GM21717 (cell line): ENCODE results near the gene STAT2.
"Not testable (repeated sequence)": the region's sequence is repeated elsewhere in the genome, so short reads cannot be mapped to it uniquely, and the experiment has no call there.

Experiments
- ATAC-seq: cut with Tn5 transposase; IDR thresholded peaks from one replicate; pipeline ENCODE4 v1.9.1; 2021; ENCODE audit warnings: mild to moderate bottlenecking, moderate library complexity; ENCODE audit not compliant: unreplicated experiment

STAT2 gene

DNA sequence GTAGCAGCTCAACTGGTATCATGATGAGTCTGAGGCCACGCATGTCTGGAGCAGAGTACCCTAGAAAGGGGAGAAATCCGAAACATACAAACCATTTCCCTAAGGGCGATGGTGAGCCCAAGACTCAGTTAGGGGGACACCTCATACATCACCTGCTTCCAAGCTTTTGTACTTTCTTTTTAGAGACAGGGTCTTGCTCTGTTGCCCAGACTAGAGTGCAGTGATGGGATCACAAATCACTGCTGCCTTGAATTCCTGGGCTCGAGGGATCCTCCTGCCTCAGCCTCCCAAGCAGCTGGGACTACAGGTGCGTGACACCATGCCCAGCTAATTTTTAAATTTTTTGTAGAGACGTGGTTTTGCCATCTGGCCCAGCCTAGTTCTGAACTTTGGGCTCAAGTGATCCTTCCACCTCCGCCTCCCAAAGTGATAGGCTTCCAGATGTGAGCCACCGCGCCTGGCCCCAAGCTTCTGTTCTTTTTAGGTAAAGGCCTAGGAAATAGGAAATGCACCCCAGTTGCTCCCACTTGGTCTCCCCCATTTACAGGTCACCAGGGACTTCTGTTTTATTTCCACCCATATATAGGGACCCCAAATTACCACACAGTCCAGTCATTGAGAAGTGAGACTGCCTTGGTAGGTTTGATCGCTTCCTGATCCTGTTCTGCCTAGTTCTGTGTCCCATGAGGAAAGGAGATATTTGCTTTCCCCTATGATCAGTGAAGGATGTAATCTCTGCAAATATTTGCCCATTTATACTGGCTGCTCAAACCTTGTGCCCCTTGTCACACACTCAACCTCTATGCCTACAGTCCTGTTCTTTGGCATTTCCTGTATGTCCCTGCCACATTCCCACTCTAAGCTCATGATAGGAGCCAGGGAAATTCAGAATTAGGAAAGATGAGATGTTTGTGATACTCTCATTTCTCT, 2.5 kb upstream of the STAT2 start, which contains the start of gene APOF:
Gene APOF, minus strand, starts transcription at position 728 of the 930 bp plus-strand sequence. Its CDS starts 112 bp downstream, at position 616.
- no peak for ATAC-seq

DNA sequence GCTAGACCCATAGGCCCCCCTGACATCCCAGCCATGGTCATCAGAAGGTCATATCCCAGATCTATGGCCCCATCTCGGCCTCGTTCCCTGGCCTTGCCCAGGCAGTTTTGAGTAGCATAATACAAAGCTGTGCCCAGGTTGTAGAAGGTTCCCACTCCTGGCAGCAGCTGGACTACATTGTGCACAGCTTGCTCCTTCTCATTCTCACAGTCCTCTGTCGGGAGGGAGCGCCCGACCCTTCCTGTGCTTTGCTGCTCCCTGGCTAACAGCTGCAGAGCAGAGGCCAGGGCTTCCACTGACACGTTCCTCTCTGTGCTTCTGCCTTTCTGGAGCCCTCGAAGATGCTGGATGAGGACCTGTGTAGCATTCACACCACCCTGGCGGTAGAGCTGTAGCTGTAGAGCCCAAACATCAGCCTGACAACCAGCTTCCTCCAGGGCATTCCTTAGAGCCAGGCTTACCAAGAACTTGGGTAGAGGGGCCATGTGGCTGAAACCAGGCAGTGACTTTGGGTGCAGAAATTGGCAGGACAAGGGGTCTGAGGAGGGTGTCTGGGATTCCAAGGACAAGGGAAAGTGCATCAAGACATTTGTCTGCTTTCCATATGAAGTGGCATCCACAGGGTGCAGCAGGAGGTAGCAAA, 1.7 kb upstream of the STAT2 start:
- ATAC-seq, result no peak

DNA sequence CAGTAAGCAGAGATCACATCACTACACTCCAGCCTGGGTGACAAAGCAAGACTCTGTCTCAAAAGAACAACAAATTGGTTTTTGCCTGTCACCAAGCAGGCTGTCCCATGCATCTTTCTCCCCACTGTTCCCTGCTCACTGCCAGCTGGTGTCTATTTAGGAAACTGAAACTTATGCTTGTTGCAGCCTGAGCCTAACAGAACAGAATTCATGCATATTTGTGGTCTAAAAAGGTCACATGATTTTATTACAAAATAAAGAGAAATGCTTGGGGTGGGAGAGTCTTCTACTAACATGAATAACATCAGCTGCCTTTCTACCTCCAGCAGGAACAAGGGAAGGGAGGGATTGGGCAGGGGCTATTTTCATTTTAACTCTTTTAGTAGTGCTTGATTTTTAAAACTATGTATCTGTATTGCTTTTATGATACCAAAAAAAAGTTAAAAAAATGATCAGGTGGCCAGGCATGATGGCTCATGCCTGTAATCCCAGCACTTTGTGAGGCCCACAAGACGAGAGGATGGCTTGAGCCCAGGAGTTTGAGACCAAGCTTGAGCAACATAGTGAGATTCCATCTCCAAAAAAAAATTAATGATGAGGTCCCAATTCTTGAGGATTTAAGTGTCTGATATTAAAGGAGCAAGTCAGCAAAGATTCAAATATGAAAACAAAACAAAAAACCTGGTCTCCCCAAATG, 923 bp downstream of the STAT2 start:
- ATAC-seq, result no peak

DNA sequence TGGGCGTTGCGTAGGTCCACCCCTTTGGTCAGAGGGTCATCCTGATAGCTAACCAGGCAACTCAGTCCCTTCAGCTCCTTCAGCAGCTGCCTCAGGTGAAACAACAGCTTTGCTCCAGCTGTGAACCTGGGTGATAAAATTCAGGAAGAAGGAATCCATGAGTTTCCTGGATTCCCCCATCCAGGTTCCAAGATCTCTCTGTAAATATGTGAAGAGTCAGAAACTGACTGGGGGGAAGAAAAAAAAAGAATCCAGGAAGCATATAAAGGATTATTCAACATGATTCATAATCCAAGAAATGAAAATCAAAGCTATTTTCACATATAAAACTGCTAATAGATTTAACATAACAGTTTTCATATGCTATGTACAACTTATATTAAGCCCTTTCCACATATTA, 8.6 kb downstream of the STAT2 start:
- no peak for ATAC-seq

DNA sequence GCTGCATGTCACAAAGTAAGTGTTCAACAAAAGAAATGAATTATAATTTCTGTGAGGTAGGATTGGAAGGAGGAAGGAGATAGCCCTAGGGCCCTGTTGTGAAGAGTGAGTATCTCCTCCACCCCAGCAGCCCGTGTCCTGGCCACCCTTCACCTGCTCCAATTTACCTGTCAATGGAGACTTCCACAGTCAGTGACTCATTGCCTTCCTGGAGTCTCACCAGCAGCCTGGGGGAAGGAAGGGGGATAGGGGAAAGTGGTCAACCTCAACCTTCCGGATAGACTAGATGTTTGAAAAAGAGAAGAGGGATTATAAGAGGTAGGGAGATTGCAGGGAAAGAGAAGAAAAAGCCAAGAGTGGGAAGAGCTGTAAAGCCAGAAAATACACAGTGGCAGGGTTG, 9.2 kb downstream of the STAT2 start:
- ATAC-seq, result no peak

DNA sequence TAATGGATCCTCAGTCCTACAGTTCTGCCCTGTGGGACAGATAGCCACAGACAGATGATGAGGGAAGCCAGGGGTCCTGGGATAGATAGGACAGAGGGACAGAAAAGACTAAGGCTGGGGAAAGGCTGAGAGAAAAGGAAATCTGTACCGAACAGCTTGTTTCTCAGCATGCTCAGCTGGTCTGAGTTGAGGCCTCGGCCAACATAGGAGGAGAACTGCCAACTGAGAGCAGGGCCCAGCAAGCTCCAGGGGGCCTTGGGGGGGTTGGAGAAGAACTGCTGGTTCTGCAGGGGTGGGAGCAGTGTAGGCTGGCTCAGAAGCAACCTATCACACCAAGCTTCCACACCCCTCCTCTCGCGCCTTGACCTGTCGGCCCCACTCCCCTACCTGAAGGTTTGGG, 11.1 kb downstream of the STAT2 start:
- no peak for ATAC-seq

DNA sequence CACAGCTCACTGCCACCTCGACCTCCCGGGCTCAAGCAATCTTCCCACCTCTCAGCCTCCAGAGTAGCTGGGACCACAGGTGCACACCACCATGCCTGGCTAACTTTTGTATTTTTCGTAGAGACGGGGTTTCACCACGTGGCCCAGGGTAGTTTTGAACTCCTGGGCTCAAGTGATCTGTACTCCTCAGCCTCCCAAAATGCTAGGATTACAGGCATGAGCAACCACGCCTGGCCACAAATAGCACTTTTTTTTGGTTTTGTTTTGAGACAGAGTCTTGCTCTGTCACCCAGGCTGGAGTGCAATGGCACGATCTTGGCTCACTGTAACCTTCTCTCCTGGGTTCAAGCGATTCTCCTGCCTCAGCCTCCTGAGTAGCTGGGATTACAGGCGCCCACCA, 12.7 kb downstream of the STAT2 start:
- not testable (repeated sequence) for ATAC-seq

DNA sequence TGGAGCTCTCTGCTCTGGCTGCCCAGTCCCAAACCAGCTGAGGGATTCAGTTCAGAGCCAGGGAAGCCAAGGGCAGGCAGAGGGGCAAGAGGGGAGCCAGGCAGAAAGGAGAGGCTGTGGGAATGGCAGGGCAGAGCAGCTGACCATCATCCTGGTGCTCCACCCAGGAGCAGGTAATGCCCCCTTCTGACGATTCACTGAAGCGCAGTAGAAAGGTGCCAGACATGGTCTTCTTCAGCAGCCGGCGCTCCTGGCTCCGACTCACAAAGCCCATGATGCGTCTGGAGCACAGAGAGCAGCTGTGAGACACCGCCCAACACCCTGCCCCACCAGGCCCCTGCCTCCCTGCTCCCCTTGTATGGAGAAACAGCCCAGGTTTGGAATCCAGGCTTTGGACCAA, 13.2 kb downstream of the STAT2 start:
- no peak for ATAC-seq

DNA sequence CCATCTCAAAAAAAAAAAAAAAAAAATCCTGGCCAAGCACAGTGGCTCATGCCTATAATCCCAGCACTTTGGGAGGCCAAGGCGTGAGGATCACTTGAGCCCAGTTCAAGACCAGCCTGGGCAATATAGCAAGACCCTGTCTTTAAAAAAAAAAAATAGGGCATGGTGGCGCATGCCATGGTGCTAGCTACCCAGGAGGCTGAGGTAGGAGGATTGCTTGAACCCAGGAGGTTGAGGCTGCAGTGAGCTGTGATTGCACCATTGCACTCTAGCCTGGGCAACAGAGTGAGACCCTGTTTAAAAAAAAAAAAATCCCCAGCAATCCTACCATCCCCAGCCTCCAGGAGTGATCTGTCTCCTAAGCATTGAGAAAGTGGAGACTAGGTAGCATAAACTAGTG, 17.6 kb downstream of the STAT2 start:
- not testable (repeated sequence) for ATAC-seq

DNA sequence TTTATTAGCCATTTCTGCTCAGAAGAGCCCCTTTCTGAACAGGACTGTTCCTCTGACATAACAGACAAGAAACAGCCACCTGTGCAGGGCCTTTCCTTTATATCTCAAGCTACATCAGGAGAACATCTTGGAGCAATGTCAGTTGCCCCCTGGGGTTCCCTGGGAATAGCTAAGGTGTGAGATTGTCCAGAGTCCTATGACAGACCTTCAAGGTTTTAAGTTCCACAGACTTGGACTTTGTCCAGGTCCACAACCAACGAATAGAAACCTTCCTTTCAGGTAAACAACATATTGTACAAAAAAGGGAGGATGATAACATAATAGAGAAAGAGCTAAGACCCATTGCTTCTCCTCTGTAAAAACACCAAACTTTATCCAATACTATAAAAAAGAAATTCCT, 18.3 kb downstream of the STAT2 start:
- no peak for ATAC-seq

DNA sequence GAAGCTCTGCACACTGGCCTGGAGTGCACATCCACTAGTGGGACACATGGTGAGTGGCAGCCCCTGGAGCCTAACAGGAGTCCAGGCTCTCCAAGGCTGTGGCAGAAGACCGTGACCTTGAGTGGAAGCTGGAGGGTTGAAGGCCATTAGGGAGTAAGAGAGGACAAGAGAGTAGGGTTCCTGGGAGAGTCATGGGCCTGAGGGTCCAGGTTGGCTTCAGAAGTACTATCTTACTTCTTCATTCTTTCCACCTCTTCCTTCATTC, 20.8 kb downstream of the STAT2 start:
- ATAC-seq, result no peak

DNA sequence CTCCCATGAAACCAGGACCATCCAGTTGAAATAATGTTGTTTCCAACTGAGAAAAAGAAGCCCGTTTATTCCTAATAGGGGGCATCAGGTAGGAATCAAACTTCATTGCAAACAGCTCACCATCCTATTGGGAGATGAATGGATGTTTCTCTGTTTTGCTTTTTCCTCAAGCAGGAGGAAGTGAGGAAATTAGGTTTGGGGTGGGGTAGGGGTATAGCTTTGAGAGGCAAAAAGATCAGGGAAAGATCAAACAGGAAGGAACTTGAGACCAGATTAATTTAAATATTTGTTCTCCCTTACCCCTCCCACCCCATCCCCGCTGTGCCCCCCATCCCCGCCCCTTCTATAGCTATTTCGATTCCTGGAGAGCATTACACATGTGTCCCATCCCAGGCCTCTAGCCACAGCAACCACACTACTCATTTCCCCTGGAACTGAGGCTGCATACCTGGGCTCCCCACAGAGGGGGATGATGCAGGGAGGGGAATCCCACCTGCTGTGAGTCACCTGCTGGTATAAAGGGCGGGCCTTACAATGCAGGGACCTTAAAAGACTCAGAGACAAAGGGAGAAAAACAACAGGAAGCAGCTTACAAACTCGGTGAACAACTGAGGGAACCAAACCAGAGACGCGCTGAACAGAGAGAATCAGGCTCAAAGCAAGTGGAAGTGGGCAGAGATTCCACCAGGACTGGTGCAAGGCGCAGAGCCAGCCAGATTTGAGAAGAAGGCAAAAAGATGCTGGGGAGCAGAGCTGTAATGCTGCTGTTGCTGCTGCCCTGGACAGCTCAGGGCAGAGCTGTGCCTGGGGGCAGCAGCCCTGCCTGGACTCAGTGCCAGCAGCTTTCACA, 21.4 kb downstream of the STAT2 start, which contains the start of gene IL23A:
Gene IL23A, plus strand, starts transcription at position 577 of the 850 bp plus-strand sequence. Its CDS starts 161 bp downstream, at position 738.
- peak; percentile 41 for ATAC-seq

DNA sequence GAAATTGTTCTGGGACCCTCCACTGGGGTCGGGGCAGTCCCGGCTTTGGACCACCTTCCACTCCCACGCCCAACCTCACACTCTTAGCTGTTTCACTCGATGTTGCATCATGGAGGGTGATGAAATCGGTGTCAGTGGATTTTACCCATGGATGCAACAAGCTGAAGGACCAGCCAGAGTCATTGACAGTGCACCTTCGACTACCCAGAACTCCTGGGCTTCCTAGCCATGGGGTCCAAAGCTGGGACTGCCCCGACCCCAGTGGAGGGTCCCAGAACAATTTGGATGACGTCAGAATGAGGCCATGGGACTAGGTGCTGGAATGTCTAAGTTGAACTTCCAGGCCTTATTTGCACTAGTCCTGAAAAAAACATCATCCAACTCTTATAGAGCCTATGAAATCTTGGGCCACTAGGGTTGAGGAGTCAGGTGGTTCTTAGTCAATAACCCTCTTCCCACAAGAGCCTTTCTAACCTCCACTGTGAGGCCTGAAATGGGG, 22.1 kb downstream of the STAT2 start:
- no peak for ATAC-seq

DNA sequence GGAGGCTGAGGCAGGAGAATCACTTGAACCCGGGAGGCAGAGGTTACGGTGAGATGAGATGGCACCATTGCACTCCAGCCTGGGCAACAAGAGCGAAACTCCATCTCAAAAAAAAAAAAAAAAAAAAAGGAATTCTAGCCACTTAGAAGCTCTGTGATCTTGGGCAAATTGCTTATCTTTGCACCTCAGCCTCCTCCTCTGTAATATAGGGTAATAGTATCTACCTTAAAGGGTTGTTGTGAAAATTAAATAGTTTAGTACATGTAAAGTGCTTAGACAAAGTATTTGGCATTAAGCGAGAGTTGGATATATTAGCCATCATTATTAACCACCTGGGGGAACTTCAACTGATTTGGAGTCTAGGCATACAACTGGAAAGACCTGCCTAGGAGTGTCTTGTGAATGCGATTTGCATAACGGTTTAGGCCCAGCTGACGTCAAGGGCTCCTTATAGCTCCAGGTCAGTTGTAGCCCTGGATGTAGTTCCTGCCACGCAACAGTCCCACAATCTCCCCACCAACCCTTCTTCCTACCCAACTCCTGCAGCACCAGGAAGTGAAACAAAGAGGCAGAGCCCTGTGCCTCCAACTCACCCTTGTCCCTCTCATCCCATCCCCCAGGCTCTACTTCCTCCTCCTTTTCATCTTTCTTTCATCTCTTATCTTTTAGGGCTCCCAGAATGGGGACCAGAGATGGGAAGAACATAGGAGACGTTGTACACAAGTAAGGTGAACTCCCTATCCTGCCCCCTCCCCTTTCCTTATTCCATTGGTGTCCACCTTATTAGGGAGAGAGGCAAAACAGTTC, 23.3 kb downstream of the STAT2 start:
- no peak for ATAC-seq

DNA sequence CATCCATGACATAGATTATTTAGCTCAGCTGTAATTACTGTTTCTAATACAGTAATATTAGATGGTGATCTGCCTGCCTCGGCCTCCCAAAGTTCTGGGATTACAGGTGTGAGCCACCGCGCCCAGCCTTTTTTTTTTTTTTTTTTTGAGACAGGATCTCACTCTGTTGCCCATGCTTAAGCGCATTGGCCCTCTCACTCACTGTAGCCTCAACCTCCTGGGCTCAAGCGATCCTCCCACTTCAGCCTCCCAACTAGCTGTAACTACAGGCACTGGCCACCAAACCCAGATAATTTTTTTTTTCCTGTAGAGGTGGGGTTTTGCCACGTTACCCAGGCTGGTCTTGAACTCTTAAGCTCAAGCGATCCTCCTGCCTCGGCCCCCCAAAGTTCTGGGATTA, 24.4 kb downstream of the STAT2 start:
- not testable (repeated sequence) for ATAC-seq

DNA sequence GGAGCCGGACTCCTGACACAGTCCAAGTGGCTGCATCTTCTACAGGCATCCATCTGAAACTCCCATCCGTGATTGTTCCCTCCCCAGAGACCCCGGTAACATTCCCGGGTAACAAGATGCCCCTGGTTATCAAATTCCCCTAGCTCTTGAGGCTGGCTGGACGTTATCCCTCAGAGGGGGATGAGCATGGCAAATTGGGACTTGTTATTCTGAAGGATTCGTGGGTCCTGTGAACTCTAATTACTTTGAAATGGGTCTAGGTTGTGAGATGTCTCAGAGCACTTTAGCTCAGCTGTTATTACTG, 25.5 kb downstream of the STAT2 start:
- ATAC-seq, result no peak

DNA sequence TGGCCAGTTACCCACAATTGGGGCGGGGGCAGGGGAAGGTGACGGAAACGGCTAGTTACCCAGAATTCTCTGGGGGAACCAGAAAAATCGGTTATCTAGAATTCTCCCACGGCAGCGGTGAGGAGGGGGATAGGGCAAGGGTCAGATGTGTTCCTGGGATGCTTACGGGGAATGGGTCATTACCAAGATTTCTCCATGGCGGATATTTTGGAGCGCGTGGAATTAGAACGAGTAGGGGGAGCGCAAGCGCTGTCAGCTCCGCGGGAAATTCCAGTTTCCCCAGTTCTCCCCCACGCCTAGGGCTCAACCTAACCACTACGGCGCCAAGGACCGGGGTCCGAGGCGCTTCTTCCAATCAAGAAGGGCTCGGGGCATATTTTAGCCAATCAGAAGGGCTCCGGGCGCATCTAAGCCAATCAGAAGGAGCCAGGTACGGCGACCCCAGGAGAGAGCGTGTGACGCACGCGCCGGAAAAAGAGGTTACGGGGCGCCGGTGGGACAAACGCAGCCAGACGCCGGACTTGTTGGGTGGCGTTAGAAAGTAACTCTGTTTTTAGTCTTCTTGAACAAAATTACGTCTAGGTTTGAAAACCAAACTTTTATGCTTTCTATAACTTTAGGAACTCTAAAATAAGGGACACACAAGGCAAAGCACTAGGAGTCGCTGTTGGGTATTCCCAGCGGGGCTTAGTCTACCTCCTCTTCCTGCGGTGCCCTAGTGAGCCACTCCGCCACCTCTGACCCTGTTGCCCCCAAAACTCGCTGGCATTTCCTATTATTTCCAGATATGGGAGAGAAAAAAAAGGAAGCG, 26.0 kb downstream of the STAT2 start, which contains the start of gene PAN2:
Gene PAN2, minus strand, starts transcription at position 322 of the 811 bp plus-strand sequence. CDS start 906 bp downstream, outside the sequence.
- peak; percentile 84 for ATAC-seq

DNA sequence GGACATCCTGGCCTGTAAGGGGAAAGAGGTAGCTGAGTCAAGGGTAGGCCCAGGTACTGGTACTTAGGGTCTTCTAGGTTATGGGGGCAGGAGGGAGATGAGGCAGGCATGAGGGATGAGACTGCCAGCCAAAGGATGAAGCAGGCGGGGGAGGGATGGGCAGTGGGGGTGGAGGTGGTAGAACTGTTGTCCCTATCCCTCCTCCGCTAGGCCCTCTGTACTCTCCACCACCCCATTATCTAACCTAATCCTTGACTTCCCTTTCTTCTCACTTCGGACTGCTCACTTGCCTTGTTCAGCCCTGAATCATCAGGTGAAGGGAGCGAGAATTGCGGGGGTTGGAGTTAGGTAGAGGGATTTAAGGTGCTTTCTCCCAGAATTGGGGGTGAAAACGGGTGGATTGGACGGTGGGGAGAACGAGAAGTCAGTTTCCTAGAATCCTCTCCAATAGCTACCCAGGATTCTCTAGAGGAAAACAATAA, 26.7 kb downstream of the STAT2 start:
- no peak for ATAC-seq
